ENCODE results near the gene LYPD5. TPM values are rescaled to one million over a fixed set of nuclear protein-coding genes. Genes with fewer than 3 reads are reported as not detected.
"Not testable (repeated sequence)": the region's sequence is repeated elsewhere in the genome, so short reads cannot be mapped to it uniquely, and the experiment has no call there.

The LYPD5 gene
- polyA plus RNA-seq, 4 donors: 0.35 to 2.3 (median 1.1) TPM; not detected in 1

- WGBS, 3 donors: 67 to 76% (median 73%) methylated on average over 1 of the region's 1 CpG
- DNase-seq: no peak
- Histone ChIP-seq H3K27me3 (ENCODE audit: control insufficient read depth in 3 of 3, insufficient read depth in 3 of 3, low read length in 3 of 3) (peaks cover 0 to 2% (median 0%) of the 10 kb centered on the region in 3 donors), H3K27ac (ENCODE audit: low read depth in 1 of 3, low read length in 2 of 3) (no peak overlapping the region), H3K36me3 (ENCODE audit: control insufficient read depth in 3 of 3, insufficient read depth in 2 of 3, low read depth in 1 of 3, low read length in 3 of 3) (no peaks in the 10 kb centered on the region), H3K9me3 (ENCODE audit: control insufficient read depth in 2 of 2, insufficient read depth in 1 of 2, low read depth in 1 of 2, low read length in 1 of 2) (no peaks in the 10 kb centered on the region), H3K4me3 (ENCODE audit: low read depth in 1 of 3, low read length in 3 of 3) (no peak overlapping the region), H3K4me1 (ENCODE audit: control insufficient read depth in 3 of 3, insufficient read depth in 2 of 3, low read depth in 1 of 3, low read length in 2 of 3) (no peaks in the 10 kb centered on the region)
- no peak for FAIRE-seq
Measured at GRCh38 chr19:43812259-43812658, 10.0 kb upstream of the LYPD5 start.

GRCh38 chr19:43811837-43812236 is 9.6 kb upstream of the LYPD5 start:
- Histone ChIP-seq H3K27me3 (ENCODE audit: control insufficient read depth in 3 of 3, insufficient read depth in 3 of 3, low read length in 3 of 3) (peaks cover 0 to 2% (median 0%) of the 10 kb centered on the region in 3 donors), H3K4me1 (ENCODE audit: control insufficient read depth in 3 of 3, insufficient read depth in 2 of 3, low read depth in 1 of 3, low read length in 2 of 3) (no peaks in the 10 kb centered on the region), H3K4me3 (ENCODE audit: low read depth in 1 of 3, low read length in 3 of 3) (no peak overlapping the region), H3K9me3 (ENCODE audit: control insufficient read depth in 2 of 2, insufficient read depth in 1 of 2, low read depth in 1 of 2, low read length in 1 of 2) (no peaks in the 10 kb centered on the region), H3K36me3 (ENCODE audit: control insufficient read depth in 3 of 3, insufficient read depth in 2 of 3, low read depth in 1 of 3, low read length in 3 of 3) (no peaks in the 10 kb centered on the region), H3K27ac (ENCODE audit: low read depth in 1 of 3, low read length in 2 of 3) (no peak overlapping the region)
- 16 to 40% (median 17%) methylated on average over 1 of the region's 1 CpG for WGBS, 3 donors
- FAIRE-seq: no peak
- DNase-seq: no peak

GRCh38 chr19:43809762-43810696 is 7.8 kb upstream of the LYPD5 start:
- peak; percentile 55 for FAIRE-seq
- Histone ChIP-seq H3K36me3 (ENCODE audit: control insufficient read depth in 3 of 3, insufficient read depth in 2 of 3, low read depth in 1 of 3, low read length in 3 of 3) (no peaks in the 10 kb centered on the region), H3K4me3 (ENCODE audit: low read depth in 1 of 3, low read length in 3 of 3) (no peak overlapping the region), H3K9me3 (ENCODE audit: control insufficient read depth in 2 of 2, insufficient read depth in 1 of 2, low read depth in 1 of 2, low read length in 1 of 2) (no peaks in the 10 kb centered on the region), H3K27ac (ENCODE audit: low read depth in 1 of 3, low read length in 2 of 3) (no peak overlapping the region), H3K27me3 (ENCODE audit: control insufficient read depth in 3 of 3, insufficient read depth in 3 of 3, low read length in 3 of 3) (peaks cover 0 to 2% (median 0%) of the 10 kb centered on the region in 3 donors), H3K4me1 (ENCODE audit: control insufficient read depth in 3 of 3, insufficient read depth in 2 of 3, low read depth in 1 of 3, low read length in 2 of 3) (no peaks in the 10 kb centered on the region)
- peak; percentile 54 to 56 for DNase-seq
- 31 to 35% (median 34%) methylated on average over 6 to 8 of the region's 8 CpGs for WGBS, 3 donors

GRCh38 chr19:43807651-43808050 is 5.4 kb upstream of the LYPD5 start:
- H3K36me3 ChIP-seq (ENCODE audit: control insufficient read depth in 3 of 3, insufficient read depth in 2 of 3, low read depth in 1 of 3, low read length in 3 of 3): no peaks in the 10 kb centered on the region
- no peaks in the 10 kb centered on the region for H3K9me3 ChIP-seq (ENCODE audit: control insufficient read depth in 2 of 2, insufficient read depth in 1 of 2, low read depth in 1 of 2, low read length in 1 of 2)
- no peak overlapping the region for H3K4me3 ChIP-seq (ENCODE audit: low read depth in 1 of 3, low read length in 3 of 3)
- DNase-seq (no peak), FAIRE-seq (no peak)
- no peaks in the 10 kb centered on the region for H3K4me1 ChIP-seq (ENCODE audit: control insufficient read depth in 3 of 3, insufficient read depth in 2 of 3, low read depth in 1 of 3, low read length in 2 of 3)
- H3K27me3 ChIP-seq (ENCODE audit: control insufficient read depth in 3 of 3, insufficient read depth in 3 of 3, low read length in 3 of 3): peaks cover 0 to 5% (median 0%) of the 10 kb centered on the region in 3 donors
- H3K27ac ChIP-seq (ENCODE audit: low read depth in 1 of 3, low read length in 2 of 3): no peak overlapping the region

GRCh38 chr19:43806848-43807247 is 4.6 kb upstream of the LYPD5 start:
- 68 to 79% (median 69%) methylated on average over 5 of the region's 5 CpGs for WGBS, 3 donors
- no peak overlapping the region for H3K4me3 ChIP-seq (ENCODE audit: low read depth in 1 of 3, low read length in 3 of 3)
- peaks cover 0 to 5% (median 0%) of the 10 kb centered on the region in 3 donors for H3K27me3 ChIP-seq (ENCODE audit: control insufficient read depth in 3 of 3, insufficient read depth in 3 of 3, low read length in 3 of 3)
- H3K4me1 ChIP-seq (ENCODE audit: control insufficient read depth in 3 of 3, insufficient read depth in 2 of 3, low read depth in 1 of 3, low read length in 2 of 3): no peaks in the 10 kb centered on the region
- H3K27ac ChIP-seq (ENCODE audit: low read depth in 1 of 3, low read length in 2 of 3): no peak overlapping the region
- FAIRE-seq: no peak
- no peaks in the 10 kb centered on the region for H3K36me3 ChIP-seq (ENCODE audit: control insufficient read depth in 3 of 3, insufficient read depth in 2 of 3, low read depth in 1 of 3, low read length in 3 of 3)
- no peaks in the 10 kb centered on the region for H3K9me3 ChIP-seq (ENCODE audit: control insufficient read depth in 2 of 2, insufficient read depth in 1 of 2, low read depth in 1 of 2, low read length in 1 of 2)
- no peak for DNase-seq

- not testable (repeated sequence) for H3K36me3 ChIP-seq (ENCODE audit: control insufficient read depth in 3 of 3, insufficient read depth in 2 of 3, low read depth in 1 of 3, low read length in 3 of 3); FAIRE-seq; H3K27me3 ChIP-seq (ENCODE audit: control insufficient read depth in 3 of 3, insufficient read depth in 3 of 3, low read length in 3 of 3); H3K4me3 ChIP-seq (ENCODE audit: low read depth in 1 of 3, low read length in 3 of 3); H3K9me3 ChIP-seq (ENCODE audit: control insufficient read depth in 2 of 2, insufficient read depth in 1 of 2, low read depth in 1 of 2, low read length in 1 of 2); H3K27ac ChIP-seq (ENCODE audit: low read depth in 1 of 3, low read length in 2 of 3); H3K4me1 ChIP-seq (ENCODE audit: control insufficient read depth in 3 of 3, insufficient read depth in 2 of 3, low read depth in 1 of 3, low read length in 2 of 3); DNase-seq
- WGBS, 3 donors: 87 to 89% (median 89%) methylated on average over 7 of the region's 7 CpGs
Measured at GRCh38 chr19:43806401-43806800, 4.2 kb upstream of the LYPD5 start.

GRCh38 chr19:43804432-43804831 is 2.2 kb upstream of the LYPD5 start:
- no peak for FAIRE-seq
- H3K4me3 ChIP-seq (ENCODE audit: low read depth in 1 of 3, low read length in 3 of 3): no peak overlapping the region
- WGBS, 3 donors: 47 to 60% (median 47%) methylated on average over 2 of the region's 2 CpGs

GRCh38 chr19:43799502-43800142 is 2.6 kb downstream of the LYPD5 start:
- 47 to 57% (median 53%) methylated on average over 6 of the region's 6 CpGs for WGBS, 3 donors
- FAIRE-seq (no peak), DNase-seq (peak; percentile 34 to 47)
- Histone ChIP-seq H3K27me3 (ENCODE audit: control insufficient read depth in 3 of 3, insufficient read depth in 3 of 3, low read length in 3 of 3) (peaks cover 0 to 22% (median 0%) of the 10 kb centered on the region in 3 donors), H3K36me3 (ENCODE audit: control insufficient read depth in 3 of 3, insufficient read depth in 2 of 3, low read depth in 1 of 3, low read length in 3 of 3) (no peaks in the 10 kb centered on the region), H3K27ac (ENCODE audit: low read depth in 1 of 3, low read length in 2 of 3) (no peak overlapping the region), H3K9me3 (ENCODE audit: control insufficient read depth in 2 of 2, insufficient read depth in 1 of 2, low read depth in 1 of 2, low read length in 1 of 2) (peaks cover 0 to 7% of the 10 kb centered on the region in 2 donors), H3K4me1 (ENCODE audit: control insufficient read depth in 3 of 3, insufficient read depth in 2 of 3, low read depth in 1 of 3, low read length in 2 of 3) (peaks cover 0 to 2% (median 0%) of the 10 kb centered on the region in 3 donors), H3K4me3 (ENCODE audit: low read depth in 1 of 3, low read length in 3 of 3) (no peak overlapping the region)

More at GRCh38 chr19:43804432-43804831, 2.2 kb upstream of the LYPD5 start:
- Histone ChIP-seq H3K4me1 (ENCODE audit: control insufficient read depth in 3 of 3, insufficient read depth in 2 of 3, low read depth in 1 of 3, low read length in 2 of 3) (no peaks in the 10 kb centered on the region), H3K9me3 (ENCODE audit: control insufficient read depth in 2 of 2, insufficient read depth in 1 of 2, low read depth in 1 of 2, low read length in 1 of 2) (no peaks in the 10 kb centered on the region), H3K27me3 (ENCODE audit: control insufficient read depth in 3 of 3, insufficient read depth in 3 of 3, low read length in 3 of 3) (peaks cover 0 to 7% (median 0%) of the 10 kb centered on the region in 3 donors), H3K27ac (ENCODE audit: low read depth in 1 of 3, low read length in 2 of 3) (no peak overlapping the region), H3K36me3 (ENCODE audit: control insufficient read depth in 3 of 3, insufficient read depth in 2 of 3, low read depth in 1 of 3, low read length in 3 of 3) (no peaks in the 10 kb centered on the region)
- no peak for DNase-seq

All from small intestine (tissue), 7 donors.